ENCODE measurements around the gene HNRNPH2.

The HNRNPH2 gene, protein sequence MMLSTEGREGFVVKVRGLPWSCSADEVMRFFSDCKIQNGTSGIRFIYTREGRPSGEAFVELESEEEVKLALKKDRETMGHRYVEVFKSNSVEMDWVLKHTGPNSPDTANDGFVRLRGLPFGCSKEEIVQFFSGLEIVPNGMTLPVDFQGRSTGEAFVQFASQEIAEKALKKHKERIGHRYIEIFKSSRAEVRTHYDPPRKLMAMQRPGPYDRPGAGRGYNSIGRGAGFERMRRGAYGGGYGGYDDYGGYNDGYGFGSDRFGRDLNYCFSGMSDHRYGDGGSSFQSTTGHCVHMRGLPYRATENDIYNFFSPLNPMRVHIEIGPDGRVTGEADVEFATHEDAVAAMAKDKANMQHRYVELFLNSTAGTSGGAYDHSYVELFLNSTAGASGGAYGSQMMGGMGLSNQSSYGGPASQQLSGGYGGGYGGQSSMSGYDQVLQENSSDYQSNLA

GRCh38 chrX:101407748-101408531, at the start of gene HNRNPH2, which contains the start of gene GLA:
TSS of gene HNRNPH2 (plus strand) at chrX:101408222. CDS start at chrX:101411989, 3,767 bp downstream.
TSS of gene GLA (minus strand) at chrX:101407925. CDS start at chrX:101407903, 22 bp downstream.
- H3K36me3 ChIP-seq (ENCODE audit: control insufficient read depth, low read depth, low read length) = peaks cover 25% of the 10 kb centered on the region
- peaks cover 13% of the 10 kb centered on the region for H3K4me1 ChIP-seq (ENCODE audit: control insufficient read depth, low read depth, low read length)
- peak within 1 kb of the TSS; percentile 98 for H3K27ac ChIP-seq (ENCODE audit: low read length)
- H3K4me3 ChIP-seq (ENCODE audit: low read length) = peak within 1 kb of the TSS; percentile 95
- no peaks in the 10 kb centered on the region for H3K9me3 ChIP-seq (ENCODE audit: control insufficient read depth, low read depth, low read length)
- peak within 1 kb of the TSS; percentile 99 for H3K9ac ChIP-seq (ENCODE audit: low read length)
- no peaks in the 10 kb centered on the region for H3K27me3 ChIP-seq (ENCODE audit: control insufficient read depth, insufficient read depth, low read length)

DNA sequence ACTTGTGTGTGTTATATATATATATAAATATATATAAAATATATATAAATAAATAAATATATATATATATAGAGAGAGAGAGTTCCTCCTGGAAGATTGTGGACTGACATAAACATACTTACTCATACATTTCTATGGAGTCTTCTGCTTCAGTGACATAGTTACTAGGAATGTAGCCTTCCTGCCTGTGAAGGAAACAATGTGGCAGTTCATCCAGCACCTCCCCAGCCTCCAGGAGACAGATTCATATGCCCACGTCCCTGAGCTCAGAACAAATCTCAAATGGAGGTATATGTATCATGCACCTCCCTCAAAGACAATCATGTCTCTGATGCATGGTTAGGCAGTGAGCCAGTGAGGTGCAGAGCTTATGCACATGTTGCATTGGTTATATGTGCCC, 48.1 kb upstream of the HNRNPH2 start:
- Histone ChIP-seq H3K4me3 (ENCODE audit: low read length) (no peak overlapping the region), H3K9ac (ENCODE audit: low read length) (no peak overlapping the region), H3K27me3 (ENCODE audit: control insufficient read depth, insufficient read depth, low read length) (no peaks in the 10 kb centered on the region), H3K4me1 (ENCODE audit: control insufficient read depth, low read depth, low read length) (no peaks in the 10 kb centered on the region), H3K36me3 (ENCODE audit: control insufficient read depth, low read depth, low read length) (no peaks in the 10 kb centered on the region), H3K27ac (ENCODE audit: low read length) (no peak overlapping the region), H3K9me3 (ENCODE audit: control insufficient read depth, low read depth, low read length) (no peaks in the 10 kb centered on the region)

DNA sequence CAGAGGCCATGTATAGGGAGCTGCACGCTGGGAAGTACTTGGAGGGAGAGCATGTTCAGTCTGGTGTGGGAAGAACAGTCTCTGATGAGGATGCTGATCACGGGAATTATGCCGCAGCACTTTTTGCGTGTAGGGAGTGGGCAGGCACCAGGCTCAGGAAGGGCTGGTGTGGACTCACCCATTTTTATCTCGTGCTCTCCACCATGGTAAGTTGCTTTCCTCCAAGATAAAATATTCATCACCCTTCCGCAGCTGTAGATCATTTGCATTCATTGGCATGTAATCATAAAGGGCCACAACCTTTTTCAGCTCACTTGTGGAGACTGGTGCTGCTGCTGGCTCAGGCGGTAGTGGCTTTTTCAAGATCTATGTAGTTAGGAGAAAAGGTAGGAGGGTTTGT, 47.6 kb upstream of the HNRNPH2 start:
- H3K9ac ChIP-seq (ENCODE audit: low read length) = no peak overlapping the region
- no peaks in the 10 kb centered on the region for H3K9me3 ChIP-seq (ENCODE audit: control insufficient read depth, low read depth, low read length)
- no peaks in the 10 kb centered on the region for H3K36me3 ChIP-seq (ENCODE audit: control insufficient read depth, low read depth, low read length)
- no peak overlapping the region for H3K4me3 ChIP-seq (ENCODE audit: low read length)
- no peaks in the 10 kb centered on the region for H3K27me3 ChIP-seq (ENCODE audit: control insufficient read depth, insufficient read depth, low read length)
- no peaks in the 10 kb centered on the region for H3K4me1 ChIP-seq (ENCODE audit: control insufficient read depth, low read depth, low read length)
- H3K27ac ChIP-seq (ENCODE audit: low read length) = no peak overlapping the region

GRCh38 chrX:101362116-101362515, 45.9 kb upstream of the HNRNPH2 start:
- no peak overlapping the region for H3K9ac ChIP-seq (ENCODE audit: low read length)
- no peaks in the 10 kb centered on the region for H3K9me3 ChIP-seq (ENCODE audit: control insufficient read depth, low read depth, low read length)
- H3K27me3 ChIP-seq (ENCODE audit: control insufficient read depth, insufficient read depth, low read length) = no peaks in the 10 kb centered on the region
- no peaks in the 10 kb centered on the region for H3K36me3 ChIP-seq (ENCODE audit: control insufficient read depth, low read depth, low read length)
- H3K27ac ChIP-seq (ENCODE audit: low read length) = no peak overlapping the region
- no peak overlapping the region for H3K4me3 ChIP-seq (ENCODE audit: low read length)
- no peaks in the 10 kb centered on the region for H3K4me1 ChIP-seq (ENCODE audit: control insufficient read depth, low read depth, low read length)

GRCh38 chrX:101362757-101363156, 45.3 kb upstream of the HNRNPH2 start:
- no peaks in the 10 kb centered on the region for H3K4me1 ChIP-seq (ENCODE audit: control insufficient read depth, low read depth, low read length)
- H3K9me3 ChIP-seq (ENCODE audit: control insufficient read depth, low read depth, low read length) = no peaks in the 10 kb centered on the region
- no peak overlapping the region for H3K27ac ChIP-seq (ENCODE audit: low read length)
- no peak overlapping the region for H3K4me3 ChIP-seq (ENCODE audit: low read length)
- no peaks in the 10 kb centered on the region for H3K27me3 ChIP-seq (ENCODE audit: control insufficient read depth, insufficient read depth, low read length)
- no peak overlapping the region for H3K9ac ChIP-seq (ENCODE audit: low read length)
- H3K36me3 ChIP-seq (ENCODE audit: control insufficient read depth, low read depth, low read length) = no peaks in the 10 kb centered on the region

- no peak overlapping the region for H3K4me3 ChIP-seq (ENCODE audit: low read length)
- H3K9me3 ChIP-seq (ENCODE audit: control insufficient read depth, low read depth, low read length) = no peaks in the 10 kb centered on the region
- no peaks in the 10 kb centered on the region for H3K27me3 ChIP-seq (ENCODE audit: control insufficient read depth, insufficient read depth, low read length)
- H3K9ac ChIP-seq (ENCODE audit: low read length) = no peak overlapping the region
- no peaks in the 10 kb centered on the region for H3K36me3 ChIP-seq (ENCODE audit: control insufficient read depth, low read depth, low read length)
- H3K4me1 ChIP-seq (ENCODE audit: control insufficient read depth, low read depth, low read length) = no peaks in the 10 kb centered on the region
- H3K27ac ChIP-seq (ENCODE audit: low read length) = no peak overlapping the region
Observed at GRCh38 chrX:101365301-101365795, 42.7 kb upstream of the HNRNPH2 start.

GRCh38 chrX:101368800-101369199, 39.2 kb upstream of the HNRNPH2 start:
- H3K9ac ChIP-seq (ENCODE audit: low read length) = no peak overlapping the region

GRCh38 chrX:101369687-101370086, 38.3 kb upstream of the HNRNPH2 start:
- no peaks in the 10 kb centered on the region for H3K9me3 ChIP-seq (ENCODE audit: control insufficient read depth, low read depth, low read length)
- no peak overlapping the region for H3K27ac ChIP-seq (ENCODE audit: low read length)
- H3K9ac ChIP-seq (ENCODE audit: low read length) = no peak overlapping the region
- no peaks in the 10 kb centered on the region for H3K4me1 ChIP-seq (ENCODE audit: control insufficient read depth, low read depth, low read length)
- H3K36me3 ChIP-seq (ENCODE audit: control insufficient read depth, low read depth, low read length) = no peaks in the 10 kb centered on the region
- no peaks in the 10 kb centered on the region for H3K27me3 ChIP-seq (ENCODE audit: control insufficient read depth, insufficient read depth, low read length)
- H3K4me3 ChIP-seq (ENCODE audit: low read length) = no peak overlapping the region

More at GRCh38 chrX:101368800-101369199, 39.2 kb upstream of the HNRNPH2 start:
- Histone ChIP-seq H3K4me3 (ENCODE audit: low read length) (no peak overlapping the region), H3K27ac (ENCODE audit: low read length) (no peak overlapping the region), H3K27me3 (ENCODE audit: control insufficient read depth, insufficient read depth, low read length) (no peaks in the 10 kb centered on the region), H3K36me3 (ENCODE audit: control insufficient read depth, low read depth, low read length) (no peaks in the 10 kb centered on the region), H3K4me1 (ENCODE audit: control insufficient read depth, low read depth, low read length) (no peaks in the 10 kb centered on the region), H3K9me3 (ENCODE audit: control insufficient read depth, low read depth, low read length) (no peaks in the 10 kb centered on the region)

GRCh38 chrX:101370888-101371504, 37.0 kb upstream of the HNRNPH2 start:
- H3K4me1 ChIP-seq (ENCODE audit: control insufficient read depth, low read depth, low read length) = no peaks in the 10 kb centered on the region
- H3K9me3 ChIP-seq (ENCODE audit: control insufficient read depth, low read depth, low read length) = no peaks in the 10 kb centered on the region
- H3K9ac ChIP-seq (ENCODE audit: low read length) = no peak overlapping the region
- H3K4me3 ChIP-seq (ENCODE audit: low read length) = no peak overlapping the region
- H3K36me3 ChIP-seq (ENCODE audit: control insufficient read depth, low read depth, low read length) = no peaks in the 10 kb centered on the region
- no peaks in the 10 kb centered on the region for H3K27me3 ChIP-seq (ENCODE audit: control insufficient read depth, insufficient read depth, low read length)
- H3K27ac ChIP-seq (ENCODE audit: low read length) = no peak overlapping the region

DNA sequence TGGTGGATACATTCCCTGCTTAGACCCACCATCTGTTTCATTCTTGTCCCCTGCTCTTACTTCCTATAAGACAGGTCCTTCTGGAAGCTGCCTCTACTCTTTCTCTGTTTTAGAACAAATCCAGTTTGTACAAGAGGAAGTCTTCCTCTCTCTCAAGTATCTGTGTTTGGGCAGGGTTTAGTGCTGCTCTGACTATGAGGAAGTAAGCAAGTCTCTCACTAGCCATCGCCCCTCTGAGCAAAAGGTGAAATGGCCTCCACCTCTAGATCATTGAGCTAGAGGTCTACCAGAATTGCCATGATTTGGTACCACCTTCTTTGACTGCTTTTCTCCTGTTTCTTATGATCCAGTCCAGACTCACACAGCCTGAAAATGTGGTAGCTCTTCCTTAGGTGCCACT, 30.5 kb upstream of the HNRNPH2 start:
- H3K4me3 ChIP-seq (ENCODE audit: low read length) = no peak overlapping the region
- H3K27ac ChIP-seq (ENCODE audit: low read length) = no peak overlapping the region
- H3K36me3 ChIP-seq (ENCODE audit: control insufficient read depth, low read depth, low read length) = no peaks in the 10 kb centered on the region
- H3K9me3 ChIP-seq (ENCODE audit: control insufficient read depth, low read depth, low read length) = no peaks in the 10 kb centered on the region
- H3K4me1 ChIP-seq (ENCODE audit: control insufficient read depth, low read depth, low read length) = peaks cover 2% of the 10 kb centered on the region
- no peak overlapping the region for H3K9ac ChIP-seq (ENCODE audit: low read length)
- no peaks in the 10 kb centered on the region for H3K27me3 ChIP-seq (ENCODE audit: control insufficient read depth, insufficient read depth, low read length)

DNA sequence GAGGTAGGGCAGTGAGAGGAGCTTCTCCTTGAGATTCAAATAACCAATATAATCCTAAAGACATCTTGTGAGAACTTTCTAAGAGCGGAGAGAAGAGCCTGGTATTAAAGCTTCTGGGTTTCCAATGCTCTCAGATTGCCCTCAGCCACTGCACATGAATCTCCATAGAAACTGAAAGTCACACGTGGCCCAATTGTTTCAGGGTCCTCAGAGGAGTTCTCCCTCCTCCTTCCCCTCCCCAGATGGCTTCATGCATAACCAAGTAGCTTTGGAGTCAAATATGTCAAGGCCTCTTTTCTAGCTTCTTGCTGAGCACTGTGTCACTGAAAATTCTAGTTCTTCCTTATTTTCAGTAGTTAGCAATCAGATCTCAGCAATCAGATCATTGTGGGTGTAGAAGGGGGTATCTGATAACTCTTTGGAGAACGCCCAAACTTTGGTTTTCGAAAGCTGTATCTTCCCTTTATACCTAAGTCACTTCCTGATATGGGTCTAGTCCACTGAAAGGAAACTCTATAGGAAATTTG, 24.3 kb upstream of the HNRNPH2 start:
- no peak overlapping the region for H3K9ac ChIP-seq (ENCODE audit: low read length)
- no peaks in the 10 kb centered on the region for H3K36me3 ChIP-seq (ENCODE audit: control insufficient read depth, low read depth, low read length)
- H3K9me3 ChIP-seq (ENCODE audit: control insufficient read depth, low read depth, low read length) = no peaks in the 10 kb centered on the region
- no peak overlapping the region for H3K27ac ChIP-seq (ENCODE audit: low read length)
- no peaks in the 10 kb centered on the region for H3K27me3 ChIP-seq (ENCODE audit: control insufficient read depth, insufficient read depth, low read length)
- peaks cover 10% of the 10 kb centered on the region for H3K4me1 ChIP-seq (ENCODE audit: control insufficient read depth, low read depth, low read length)
- H3K4me3 ChIP-seq (ENCODE audit: low read length) = no peak overlapping the region

Data from iPS-18a (cell line).